Brain microvascular endothelial cell (primary cell): ENCODE measurements around the gene PRDM16.

Source experiments
- DNase-seq: peaks from one replicate; pipeline ENCODE4 v3.0.0-alpha.2; 2020
- H3K27ac ChIP-seq: fragments of 250-450 bp; sonication (Bioruptor Pico); 2 replicates; pipeline ENCODE4 v1.5.1; 2020; ENCODE audit warnings: mild to moderate bottlenecking, moderate library complexity
- H3K27me3 ChIP-seq: fragments of 250-450 bp; sonication (Bioruptor Pico); replicated peaks from 2 replicates; pipeline ENCODE4 v1.5.1; 2020; ENCODE audit warnings: mild to moderate bottlenecking
- H3K36me3 ChIP-seq: fragments of 250-450 bp; sonication (Bioruptor Pico); replicated peaks from 2 replicates; pipeline ENCODE4 v1.5.1; 2020; ENCODE audit warnings: mild to moderate bottlenecking
- H3K4me3 ChIP-seq: 2 replicates; pipeline ENCODE4 v1.5.1; 2011; ENCODE audit warnings: low read depth, mild to moderate bottlenecking, control low read depth, low read length, moderate library complexity
- in situ Hi-C: cut with HindIII; loops from 2 replicates; pipeline ENCODE4 v1.10.0; 2017; ENCODE audit warnings: low sequenced_read_pairs, low pct_ligation_motif_present
- TF ChIP-seq, protein P1 (sequence below): IDR thresholded peaks from 2 replicates; pipeline ENCODE4 v1.5.1; 2011; ENCODE audit warnings: low read depth, mild to moderate bottlenecking, moderate library complexity, low read length, control low read depth, inconsistent platforms; ENCODE audit errors: missing control alignments

The PRDM16 gene

DNA sequence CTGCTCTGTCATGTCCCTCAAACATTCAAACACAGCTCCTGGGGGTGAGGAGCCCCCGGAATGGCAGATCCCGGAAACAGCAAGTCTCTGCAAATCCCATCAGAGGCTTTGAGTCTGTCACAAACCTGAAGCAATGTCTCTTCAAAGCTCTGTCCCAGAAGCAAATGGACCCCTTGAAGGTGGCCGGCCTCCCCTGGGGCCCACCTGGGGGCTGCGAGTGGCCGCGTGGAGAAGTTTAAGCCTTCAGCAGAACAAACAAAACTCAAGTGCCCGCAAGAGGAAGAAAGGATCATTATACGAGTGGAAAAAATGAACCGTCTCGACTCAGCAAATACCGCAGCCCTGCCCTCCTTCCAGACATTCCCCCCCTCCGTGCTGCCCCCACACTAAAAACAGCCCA lies 53.3 kb downstream of the PRDM16 start:
- TF ChIP-seq, protein P1, sequence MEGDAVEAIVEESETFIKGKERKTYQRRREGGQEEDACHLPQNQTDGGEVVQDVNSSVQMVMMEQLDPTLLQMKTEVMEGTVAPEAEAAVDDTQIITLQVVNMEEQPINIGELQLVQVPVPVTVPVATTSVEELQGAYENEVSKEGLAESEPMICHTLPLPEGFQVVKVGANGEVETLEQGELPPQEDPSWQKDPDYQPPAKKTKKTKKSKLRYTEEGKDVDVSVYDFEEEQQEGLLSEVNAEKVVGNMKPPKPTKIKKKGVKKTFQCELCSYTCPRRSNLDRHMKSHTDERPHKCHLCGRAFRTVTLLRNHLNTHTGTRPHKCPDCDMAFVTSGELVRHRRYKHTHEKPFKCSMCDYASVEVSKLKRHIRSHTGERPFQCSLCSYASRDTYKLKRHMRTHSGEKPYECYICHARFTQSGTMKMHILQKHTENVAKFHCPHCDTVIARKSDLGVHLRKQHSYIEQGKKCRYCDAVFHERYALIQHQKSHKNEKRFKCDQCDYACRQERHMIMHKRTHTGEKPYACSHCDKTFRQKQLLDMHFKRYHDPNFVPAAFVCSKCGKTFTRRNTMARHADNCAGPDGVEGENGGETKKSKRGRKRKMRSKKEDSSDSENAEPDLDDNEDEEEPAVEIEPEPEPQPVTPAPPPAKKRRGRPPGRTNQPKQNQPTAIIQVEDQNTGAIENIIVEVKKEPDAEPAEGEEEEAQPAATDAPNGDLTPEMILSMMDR, result no peak
- Histone ChIP-seq H3K27me3 (no peaks in the 10 kb centered on the region), H3K36me3 (no peaks in the 10 kb centered on the region), H3K4me3 (no peak overlapping the region), H3K27ac (no peak overlapping the region)
- in situ Hi-C loops, result no loop called here
- no peak for DNase-seq

DNA sequence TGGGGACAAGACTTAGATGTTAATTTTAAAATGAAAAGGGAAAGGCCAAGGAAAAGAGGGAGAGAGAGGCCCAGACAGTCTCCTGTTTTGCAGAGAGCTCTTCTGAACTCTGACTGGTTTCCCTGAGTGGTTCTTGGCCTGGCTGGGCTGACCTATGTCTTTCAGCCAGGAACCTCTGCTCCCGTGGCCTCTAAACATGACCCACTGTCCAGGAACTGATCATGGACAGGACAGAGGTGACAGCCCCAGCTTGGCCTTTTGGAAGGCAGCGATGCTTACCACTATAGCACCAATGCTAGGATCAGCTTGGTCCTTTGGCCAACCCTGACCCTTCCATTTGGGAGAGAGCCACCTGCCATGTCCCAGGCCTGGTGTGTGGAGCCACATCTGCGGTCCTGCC lies 55.2 kb downstream of the PRDM16 start:
- Histone ChIP-seq H3K4me3 (no peak overlapping the region), H3K27me3 (no peaks in the 10 kb centered on the region), H3K27ac (no peak overlapping the region), H3K36me3 (no peaks in the 10 kb centered on the region)
- TF ChIP-seq, protein P1, result no peak
- no peak for DNase-seq
- in situ Hi-C loops, result no loop called here

DNA sequence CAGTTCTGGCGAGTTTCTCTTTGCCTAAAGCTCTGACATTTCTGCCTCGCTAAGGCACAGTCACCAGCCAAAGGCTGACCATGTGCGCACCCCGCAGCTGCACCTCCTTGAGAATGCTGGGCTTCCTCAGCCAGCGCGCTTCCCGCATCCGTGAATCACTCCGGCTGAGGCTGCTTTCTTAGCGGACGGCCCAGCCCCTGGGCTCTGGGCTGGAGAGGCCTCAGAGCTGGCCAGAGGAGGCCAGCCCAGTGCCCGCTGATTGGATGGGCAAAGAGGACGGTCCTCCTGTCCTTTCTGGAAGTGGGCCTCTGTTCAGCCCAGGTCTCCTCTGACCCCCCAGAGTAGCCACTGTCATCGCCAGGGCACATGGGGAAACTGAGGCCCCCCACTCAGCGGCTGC lies 56.1 kb downstream of the PRDM16 start:
- in situ Hi-C loops, result no loop called here
- no peak overlapping the region for H3K4me3 ChIP-seq
- H3K36me3 ChIP-seq, result no peaks in the 10 kb centered on the region
- no peaks in the 10 kb centered on the region for H3K27me3 ChIP-seq
- DNase-seq, result no peak
- TF ChIP-seq, protein P1, result no peak
- H3K27ac ChIP-seq, result no peak overlapping the region

DNA sequence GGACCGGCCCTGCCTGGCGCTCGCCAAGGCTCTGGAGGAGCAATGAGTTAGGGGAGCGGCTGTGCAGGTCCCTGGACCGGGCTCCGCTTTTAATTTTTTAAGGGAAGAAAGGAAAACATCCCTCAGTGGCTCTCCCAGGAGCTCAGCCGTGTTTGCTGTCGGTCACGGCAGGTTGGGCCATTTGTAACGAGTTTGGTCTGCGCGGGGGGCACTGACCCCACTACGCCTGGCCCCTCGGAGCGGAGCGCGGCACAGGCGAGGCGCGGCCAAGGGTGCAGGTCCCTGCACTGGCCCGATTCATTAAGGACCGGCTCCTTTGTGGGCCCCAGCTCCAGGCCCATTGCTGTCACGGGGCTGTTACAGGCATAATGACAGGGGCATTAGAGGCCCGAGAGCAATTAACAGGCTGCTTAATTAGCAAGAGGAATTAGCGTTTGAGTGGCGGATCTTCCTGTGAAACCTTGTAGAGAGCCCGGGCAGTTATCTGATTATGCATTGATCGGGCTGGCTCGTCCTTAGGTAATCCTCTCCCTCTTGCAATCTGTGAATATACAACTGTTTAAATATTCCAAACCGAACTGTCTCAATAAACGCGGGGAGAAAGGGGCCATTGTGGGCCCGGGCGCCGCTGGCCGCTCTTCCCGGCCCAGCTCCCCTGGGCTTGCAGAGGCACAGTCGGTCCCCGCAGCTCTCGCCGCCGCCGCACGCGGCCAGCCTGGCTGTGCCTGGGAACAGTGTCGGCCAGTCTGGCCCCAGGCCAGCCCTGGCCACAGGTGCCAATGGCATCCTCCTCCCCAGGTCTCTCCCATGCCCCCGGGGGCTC lies 56.8 kb downstream of the PRDM16 start:
- Histone ChIP-seq H3K27me3 (no peaks in the 10 kb centered on the region), H3K36me3 (no peaks in the 10 kb centered on the region), H3K4me3 (no peak overlapping the region), H3K27ac (no peak overlapping the region)
- TF ChIP-seq, protein P1, result no peak
- no peak for DNase-seq
- in situ Hi-C loops, result no loop called here

- Histone ChIP-seq H3K27ac (no peak overlapping the region), H3K4me3 (no peak overlapping the region), H3K36me3 (no peaks in the 10 kb centered on the region), H3K27me3 (no peaks in the 10 kb centered on the region)
- TF ChIP-seq, protein P1, result no peak
- no peak for DNase-seq
- in situ Hi-C loops, result no loop called here
These were observed 58.0 kb downstream of the PRDM16 start for GRCh38 chr1:3126756-3127678.
